Stimulated activated CD4-positive, alpha-beta T cell treated with anti-CD3 and anti-CD28 coated beads, TNF-alpha, amount 100 ng/mL, for 1 hour (primary cell): ENCODE results near the gene FAM24B.
"Not testable (repeated sequence)": the region's sequence is repeated elsewhere in the genome, so short reads cannot be mapped to it uniquely, and the experiment has no call there.

Source experiments
- DNase-seq, 3 donors: peaks; one replicate each; pipeline ENCODE4 v3.0.0-alpha.2; 2020; ENCODE audit warnings: low read depth in 3 of 3, low spot score in 1 of 3

The FAM24B gene

GRCh38 chr10:122879339-122880273 lies at the start of gene FAM24B:
Gene FAM24B (minus strand): TSS chr10:122879581. CDS start chr10:122850515, 29,066 bp downstream.
- DNase-seq: peak; percentile 82 to 91 (median 87)

- DNase-seq: no peak
These were observed 36.3 kb upstream of the FAM24B start for GRCh38 chr10:122915700-122916099.

GRCh38 chr10:122911889-122912484 lies 32.6 kb upstream of the FAM24B start:
- peak in 1 of 3 donors; percentile 48 for DNase-seq

GRCh38 chr10:122910310-122910709 lies 30.9 kb upstream of the FAM24B start, which contains the start of gene FAM24A:
Gene FAM24A (plus strand): TSS chr10:122910610. CDS start chr10:122911635, 1,025 bp downstream.
- no peak for DNase-seq

GRCh38 chr10:122903861-122904260 lies 24.5 kb upstream of the FAM24B start:
- DNase-seq: not testable (repeated sequence)

- DNase-seq: no peak
These were observed 15.0 kb upstream of the FAM24B start for GRCh38 chr10:122894261-122894944.

GRCh38 chr10:122884166-122884565 lies 4.8 kb upstream of the FAM24B start:
- no peak for DNase-seq

GRCh38 chr10:122882766-122883165 lies 3.4 kb upstream of the FAM24B start:
- no peak for DNase-seq

GRCh38 chr10:122878799-122879338 lies 512 bp downstream of the FAM24B start:
- no peak for DNase-seq

- no peak for DNase-seq
These were observed 2.1 kb downstream of the FAM24B start for GRCh38 chr10:122877264-122877663.

- DNase-seq: no peak
These were observed 2.9 kb downstream of the FAM24B start for GRCh38 chr10:122876467-122876855.

- no peak for DNase-seq
These were observed 3.4 kb downstream of the FAM24B start for GRCh38 chr10:122875843-122876466.

- DNase-seq: not testable (repeated sequence)
These were observed 7.4 kb downstream of the FAM24B start for GRCh38 chr10:122871947-122872346.

- not testable (repeated sequence) for DNase-seq
These were observed 10.6 kb downstream of the FAM24B start for GRCh38 chr10:122868768-122869167.

- DNase-seq: not testable (repeated sequence)
These were observed 12.5 kb downstream of the FAM24B start for GRCh38 chr10:122866757-122867482.

GRCh38 chr10:122864901-122865300 lies 14.5 kb downstream of the FAM24B start:
- no peak for DNase-seq

GRCh38 chr10:122864194-122864592 lies 15.2 kb downstream of the FAM24B start:
- DNase-seq: no peak

- no peak for DNase-seq
These were observed 15.9 kb downstream of the FAM24B start for GRCh38 chr10:122863216-122864193.

- DNase-seq: no peak
These were observed 17.6 kb downstream of the FAM24B start for GRCh38 chr10:122861711-122862161.
